CD4-positive, CD25-positive, alpha-beta regulatory T cell (primary cell): ENCODE data around the gene PPP2R5E. TPM values are rescaled to one million over a fixed set of nuclear protein-coding genes. Genes with fewer than 3 reads are reported as not detected.
A peak's percentile ranks its signal among the peaks of the same experiment; 100 is the strongest.
"Not testable (repeated sequence)": the region's sequence is repeated elsewhere in the genome, so short reads cannot be mapped to it uniquely, and the experiment has no call there.

Experiments
- ATAC-seq, 2 donors: fragments of 150-1000 bp; cut with Tn5 transposase; one replicate each; pipeline ENCODE4 v1.10.0; 2021; ENCODE audit warnings: low read depth in 2 of 2, moderate number of reproducible peaks in 2 of 2, moderate library complexity in 1 of 2
- DNase-seq, 3 donors: peaks; one replicate each; pipeline versions ENCODE4 v3.0.0 to v3.0.0-alpha.2; 2012 to 2022; ENCODE audit warnings: mixed read lengths in 1 of 3
- H3K27ac ChIP-seq: one replicate; pipeline ENCODE4 v1.7.0; 2013; ENCODE audit warnings: mild to moderate bottlenecking, low read length; ENCODE audit not compliant: insufficient read depth, poor library complexity, severe bottlenecking
- H3K27me3 ChIP-seq: one replicate; pipeline ENCODE4 v1.7.0; 2013; ENCODE audit warnings: low read length; ENCODE audit not compliant: control insufficient read depth, insufficient read depth
- H3K36me3 ChIP-seq: one replicate; pipeline ENCODE4 v1.7.0; 2013; ENCODE audit warnings: mild to moderate bottlenecking, low read length, moderate library complexity; ENCODE audit not compliant: control insufficient read depth, insufficient read depth
- H3K4me1 ChIP-seq: 2 replicates; pipeline ENCODE4 v1.7.0; 2013; ENCODE audit warnings: mild to moderate bottlenecking, low read length; ENCODE audit not compliant: insufficient read depth, control insufficient read depth, poor library complexity, severe bottlenecking
- H3K4me3 ChIP-seq: one replicate; pipeline ENCODE4 v1.7.0; 2013; ENCODE audit warnings: low read depth, mild to moderate bottlenecking, low read length, moderate library complexity
- H3K9me3 ChIP-seq, 2 experiments: 1 replicate in 1 of 2; 2 replicates in 1 of 2; pipeline ENCODE4 v1.7.0; 2013; ENCODE audit warnings: low read length in 2 of 2, mild to moderate bottlenecking in 1 of 2, moderate library complexity in 1 of 2; ENCODE audit not compliant: control insufficient read depth in 2 of 2
- H3K27ac Mint-ChIP-seq, 3 donors: one replicate each; pipeline ENCODE4 v1.8.0; 2020 to 2022; ENCODE audit warnings: mild to moderate bottlenecking in 3 of 3, mixed read lengths in 3 of 3, moderate library complexity in 2 of 3
- H3K27me3 Mint-ChIP-seq: one replicate; pipeline ENCODE4 v1.8.0; 2022; ENCODE audit warnings: mild to moderate bottlenecking, mixed read lengths
- H3K36me3 Mint-ChIP-seq: one replicate; pipeline ENCODE4 v1.8.0; 2020; ENCODE audit warnings: mixed read lengths
- H3K4me1 Mint-ChIP-seq, 4 donors: one replicate each; pipeline ENCODE4 v1.8.0; 2020 to 2022; ENCODE audit warnings: mixed read lengths in 4 of 4, mild to moderate bottlenecking in 1 of 4
- H3K4me3 Mint-ChIP-seq, 4 donors: one replicate each; pipeline ENCODE4 v1.8.0; 2020 to 2022; ENCODE audit warnings: mild to moderate bottlenecking in 4 of 4, mixed read lengths in 4 of 4, moderate library complexity in 3 of 4
- H3K9me3 Mint-ChIP-seq, 7 donors: one replicate each; pipeline ENCODE4 v1.8.0; 2020 to 2022; ENCODE audit warnings: mixed read lengths in 7 of 7, mild to moderate bottlenecking in 3 of 7, moderate library complexity in 2 of 7
- polyA plus RNA-seq, 4 donors: library from polyadenylated mRNA; unstranded; fragments of 300-500 nt; fragmentation: Illumina TruSeq; gene quantifications; one replicate each; pipeline ENCODE4 v1.2.3, GENCODE V29; 2021
- total RNA-seq: library from RNA; stranded (reverse); gene quantifications from one replicate; pipeline ENCODE4 v1.2.3, GENCODE V29; 2022

PPP2R5E gene
- 50.3 TPM for total RNA-seq
- polyA plus RNA-seq = 10 to 100 TPM; 31.2 to 41.3 (median 33.3) TPM

DNA sequence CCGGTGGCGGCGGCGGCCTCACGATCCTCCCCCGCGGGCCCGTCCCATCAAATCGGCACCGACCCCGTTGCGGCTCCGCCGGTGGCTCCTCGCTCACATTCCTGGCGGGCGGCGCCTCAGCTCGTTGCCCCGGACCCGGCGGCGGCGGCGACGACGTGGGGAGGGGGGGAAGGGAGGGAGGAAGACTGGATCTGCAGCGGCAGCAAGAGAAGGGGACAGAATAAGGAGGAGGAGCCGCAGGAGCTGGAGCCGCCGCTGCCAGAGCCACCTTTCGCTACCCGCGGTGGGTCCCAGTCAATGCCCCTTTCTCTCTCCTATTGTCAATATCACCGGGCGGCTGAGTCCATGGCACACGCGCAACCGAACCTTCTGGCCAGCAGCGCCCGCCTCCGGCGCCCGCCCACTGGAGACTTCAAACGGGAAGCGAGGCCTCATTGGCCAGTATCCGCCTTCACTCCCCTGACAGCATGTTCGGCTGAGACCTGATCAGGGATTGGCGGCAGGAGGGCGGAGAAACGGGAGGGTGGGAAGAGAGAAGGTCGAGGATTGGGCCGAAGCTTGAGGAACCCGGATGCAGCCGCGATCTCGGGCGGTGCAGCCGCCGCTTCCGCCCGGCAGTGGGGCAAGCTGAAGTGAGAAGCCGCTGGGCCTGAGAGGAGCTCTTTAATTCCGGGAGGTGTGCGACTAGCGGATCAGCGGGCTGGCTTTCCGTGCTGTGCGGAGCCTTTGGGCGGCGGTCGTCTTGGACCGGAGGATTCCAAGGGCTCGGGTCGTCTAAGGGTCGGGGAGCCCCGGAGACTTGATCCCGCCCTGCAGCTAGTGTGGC lies at the start of gene PPP2R5E:
Gene PPP2R5E, minus strand, starts transcription at position 378 of the 826 bp plus-strand sequence. CDS start 3,692 bp downstream, outside the sequence.
- Mint-ChIP-seq H3K36me3 (peaks cover 8% of the 10 kb centered on the region), H3K4me1 (peaks cover 24 to 47% (median 38%) of the 10 kb centered on the region in 4 donors), H3K4me3 (peak within 1 kb of the TSS; percentile 94 to 99 (median 98)), H3K27ac (peak within 1 kb of the TSS; percentile 98 to 99 (median 98)), H3K9me3 (no peaks in the 10 kb centered on the region), H3K27me3 (no peaks in the 10 kb centered on the region)
- Histone ChIP-seq H3K4me3 (peak within 1 kb of the TSS; percentile 88), H3K4me1 (peaks cover 28% of the 10 kb centered on the region), H3K9me3 (no peaks in the 10 kb centered on the region), H3K36me3 (peaks cover 15% of the 10 kb centered on the region), H3K27ac (peak within 1 kb of the TSS; percentile 79), H3K27me3 (no peaks in the 10 kb centered on the region)
- DNase-seq (peak; percentile 98 to 99 (median 98)), ATAC-seq (peak; percentile 98)

DNA sequence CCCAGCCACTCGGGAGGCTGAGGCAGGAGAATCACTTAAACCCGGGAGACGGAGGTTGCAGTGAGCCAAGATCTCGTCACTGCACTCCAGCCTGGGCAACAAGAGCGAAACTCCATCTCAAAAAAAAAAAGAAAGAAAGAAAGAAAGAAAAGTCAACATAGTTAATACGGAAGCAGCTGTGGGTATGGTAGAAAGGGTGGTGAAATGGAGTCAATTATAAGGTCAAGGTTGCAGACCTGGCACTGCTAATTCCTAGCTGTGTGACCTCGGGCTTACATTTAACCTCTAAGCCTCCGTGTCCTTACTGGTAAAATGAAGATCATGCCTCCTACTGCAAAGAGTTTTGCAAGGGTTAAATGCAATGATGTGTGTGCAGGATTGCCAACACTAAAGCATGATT lies 39.9 kb upstream of the PPP2R5E start:
- H3K9me3 Mint-ChIP-seq, H3K27ac Mint-ChIP-seq: not testable (repeated sequence)
- peaks cover 13% of the 10 kb centered on the region for H3K27me3 Mint-ChIP-seq

DNA sequence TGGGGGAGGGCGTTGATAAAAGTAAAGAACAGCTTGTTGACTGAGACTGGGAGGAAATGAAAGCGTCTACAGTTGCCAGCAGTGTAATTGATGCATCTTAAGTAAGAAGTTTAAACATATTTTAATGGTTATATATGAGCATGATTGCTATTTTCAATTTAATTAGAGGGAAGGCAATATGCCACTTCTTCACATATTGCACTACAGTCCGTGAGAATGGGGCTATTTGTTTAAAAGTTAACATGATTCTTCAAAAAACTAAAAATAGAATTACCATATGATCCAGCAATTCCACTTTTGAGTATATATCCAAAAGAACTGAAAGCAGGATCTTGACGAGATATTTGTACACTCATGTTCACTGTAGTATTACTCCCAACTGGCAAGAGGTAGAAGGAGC lies 38.3 kb upstream of the PPP2R5E start:
- Histone ChIP-seq H3K9me3 (no peaks in the 10 kb centered on the region), H3K4me3 (no peak overlapping the region), H3K4me1 (no peaks in the 10 kb centered on the region), H3K36me3 (no peaks in the 10 kb centered on the region), H3K27me3 (no peaks in the 10 kb centered on the region), H3K27ac (no peak overlapping the region)
- no peak overlapping the region for H3K27ac Mint-ChIP-seq
- H3K4me1 Mint-ChIP-seq = no peaks in the 10 kb centered on the region
- no peak for DNase-seq
- no peak overlapping the region for H3K4me3 Mint-ChIP-seq
- H3K27me3 Mint-ChIP-seq = peaks cover 13% of the 10 kb centered on the region
- H3K9me3 Mint-ChIP-seq = no peaks in the 10 kb centered on the region
- no peak for ATAC-seq
- H3K36me3 Mint-ChIP-seq = no peaks in the 10 kb centered on the region

More for the DNA sequence above, 39.9 kb upstream of the PPP2R5E start:
- not testable (repeated sequence) for ATAC-seq, H3K4me3 ChIP-seq, H3K4me1 ChIP-seq, H3K27me3 ChIP-seq, H3K9me3 ChIP-seq, H3K4me1 Mint-ChIP-seq, H3K36me3 Mint-ChIP-seq, DNase-seq, H3K27ac ChIP-seq, H3K36me3 ChIP-seq, H3K4me3 Mint-ChIP-seq

DNA sequence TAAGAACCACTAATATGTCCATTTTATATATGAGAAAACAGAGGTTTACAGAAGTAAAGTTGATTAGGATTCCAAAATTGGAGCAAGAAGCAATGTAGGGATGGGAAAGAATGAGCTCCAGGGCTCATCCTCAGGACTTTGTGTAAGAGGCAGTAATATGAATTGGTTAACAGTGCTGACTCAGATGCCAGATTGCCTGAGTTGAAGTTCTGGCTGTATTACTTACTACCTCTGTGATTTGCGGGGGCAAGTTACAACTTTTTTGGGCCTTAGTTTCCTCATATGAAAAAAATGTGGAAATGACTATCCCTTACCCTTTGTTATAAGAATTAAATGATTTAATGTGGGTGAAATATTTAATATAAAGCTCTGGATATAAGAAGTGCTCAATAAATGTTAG lies 35.1 kb upstream of the PPP2R5E start:
- Mint-ChIP-seq H3K4me1 (peaks cover 0 to 3% (median 0%) of the 10 kb centered on the region in 4 donors), H3K4me3 (no peak overlapping the region)

GRCh38 chr14:63573581-63573980 lies 30.4 kb upstream of the PPP2R5E start:
- no peaks in the 10 kb centered on the region for H3K9me3 ChIP-seq
- H3K27ac Mint-ChIP-seq = no peak overlapping the region
- H3K4me3 ChIP-seq = no peak overlapping the region

More for the DNA sequence above, 35.1 kb upstream of the PPP2R5E start:
- Histone ChIP-seq H3K27me3 (peaks cover 4% of the 10 kb centered on the region), H3K36me3 (no peaks in the 10 kb centered on the region), H3K9me3 (no peaks in the 10 kb centered on the region), H3K27ac (no peak overlapping the region), H3K4me3 (no peak overlapping the region), H3K4me1 (no peaks in the 10 kb centered on the region)
- ATAC-seq (no peak), DNase-seq (no peak)
- H3K9me3 Mint-ChIP-seq = no peaks in the 10 kb centered on the region
- H3K27ac Mint-ChIP-seq = no peak overlapping the region
- H3K27me3 Mint-ChIP-seq = peaks cover 6% of the 10 kb centered on the region
- H3K36me3 Mint-ChIP-seq = no peaks in the 10 kb centered on the region

DNA sequence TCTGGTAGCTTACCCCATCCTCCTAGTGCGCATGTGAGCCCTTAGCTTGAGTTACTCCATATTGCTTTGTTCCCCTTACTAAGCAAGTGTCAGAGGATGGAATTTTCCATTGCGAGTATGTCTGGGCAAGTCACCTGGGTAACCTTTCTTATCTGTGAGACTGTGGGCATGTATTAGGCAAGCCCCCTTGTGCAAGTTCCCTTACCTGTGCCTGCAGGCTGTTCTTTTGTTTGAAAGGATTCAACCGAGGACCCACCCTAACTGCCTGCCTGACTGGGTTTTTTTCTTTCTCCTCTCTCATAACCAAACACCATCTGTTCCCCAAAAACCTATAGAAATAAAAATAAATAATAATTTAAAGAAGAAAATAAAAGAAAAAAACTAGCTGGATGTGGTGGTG lies 22.3 kb upstream of the PPP2R5E start:
- Mint-ChIP-seq H3K4me3 (no peak overlapping the region), H3K27ac (no peak overlapping the region), H3K27me3 (peaks cover 11% of the 10 kb centered on the region), H3K36me3 (no peaks in the 10 kb centered on the region), H3K4me1 (no peaks in the 10 kb centered on the region), H3K9me3 (peaks cover 0 to 2% (median 0%) of the 10 kb centered on the region in 7 donors)
- ATAC-seq = no peak
- Histone ChIP-seq H3K9me3 (no peaks in the 10 kb centered on the region), H3K27me3 (peaks cover 9% of the 10 kb centered on the region), H3K36me3 (no peaks in the 10 kb centered on the region), H3K4me1 (no peaks in the 10 kb centered on the region), H3K27ac (no peak overlapping the region), H3K4me3 (no peak overlapping the region)
- no peak for DNase-seq

More at GRCh38 chr14:63573581-63573980, 30.4 kb upstream of the PPP2R5E start:
- Mint-ChIP-seq H3K4me3 (no peak overlapping the region), H3K36me3 (no peaks in the 10 kb centered on the region), H3K4me1 (peaks cover 0 to 3% (median 0%) of the 10 kb centered on the region in 4 donors), H3K9me3 (peaks cover 0 to 4% (median 0%) of the 10 kb centered on the region in 7 donors), H3K27me3 (peaks cover 4% of the 10 kb centered on the region)
- ATAC-seq (no peak), DNase-seq (no peak)
- Histone ChIP-seq H3K27ac (no peak overlapping the region), H3K36me3 (no peaks in the 10 kb centered on the region), H3K4me1 (no peaks in the 10 kb centered on the region), H3K27me3 (peaks cover 4% of the 10 kb centered on the region)

DNA sequence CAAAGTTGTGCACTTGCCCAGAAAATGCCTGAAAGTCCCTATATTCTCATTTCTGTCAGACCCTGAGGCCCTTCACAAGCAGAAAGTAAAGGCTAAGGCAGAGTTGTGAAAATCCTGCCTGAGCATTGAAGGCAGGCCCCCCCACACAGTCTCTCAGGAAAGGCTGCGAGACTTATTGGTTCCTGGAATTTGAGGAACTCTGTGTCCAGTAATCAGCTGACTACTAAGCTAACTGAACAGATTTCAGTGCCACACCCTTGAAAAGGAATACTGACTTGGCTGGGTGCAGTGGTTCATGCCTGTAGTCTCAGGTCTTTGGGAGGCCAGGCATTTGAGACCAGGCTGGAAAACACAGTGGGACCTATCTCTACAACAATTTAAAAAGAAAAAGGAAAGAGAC lies 21.1 kb upstream of the PPP2R5E start:
- Mint-ChIP-seq H3K4me3 (no peak overlapping the region), H3K4me1 (no peaks in the 10 kb centered on the region), H3K27ac (no peak overlapping the region), H3K36me3 (no peaks in the 10 kb centered on the region), H3K9me3 (peaks cover 0 to 2% (median 0%) of the 10 kb centered on the region in 7 donors), H3K27me3 (peaks cover 16% of the 10 kb centered on the region)
- DNase-seq (no peak), ATAC-seq (no peak)
- Histone ChIP-seq H3K27me3 (peaks cover 9% of the 10 kb centered on the region), H3K36me3 (no peaks in the 10 kb centered on the region), H3K4me3 (no peak overlapping the region), H3K4me1 (no peaks in the 10 kb centered on the region), H3K27ac (no peak overlapping the region), H3K9me3 (no peaks in the 10 kb centered on the region)
